GM18508 (cell line): Measurements from ENCODE around the gene PCDH19.

Experiments
- ATAC-seq: cut with Tn5 transposase; IDR thresholded peaks from one replicate; pipeline ENCODE4 v1.9.1; 2021; ENCODE audit warnings: moderate number of reproducible peaks; ENCODE audit not compliant: insufficient read depth, unreplicated experiment

Gene PCDH19

GRCh38 chrX:100405424-100405823 lies 4.6 kb downstream of the PCDH19 start:
- ATAC-seq = no peak

GRCh38 chrX:100404851-100405250 lies 5.2 kb downstream of the PCDH19 start:
- no peak for ATAC-seq

- no peak for ATAC-seq
Observed at GRCh38 chrX:100395781-100396180, 14.3 kb downstream of the PCDH19 start.

DNA sequence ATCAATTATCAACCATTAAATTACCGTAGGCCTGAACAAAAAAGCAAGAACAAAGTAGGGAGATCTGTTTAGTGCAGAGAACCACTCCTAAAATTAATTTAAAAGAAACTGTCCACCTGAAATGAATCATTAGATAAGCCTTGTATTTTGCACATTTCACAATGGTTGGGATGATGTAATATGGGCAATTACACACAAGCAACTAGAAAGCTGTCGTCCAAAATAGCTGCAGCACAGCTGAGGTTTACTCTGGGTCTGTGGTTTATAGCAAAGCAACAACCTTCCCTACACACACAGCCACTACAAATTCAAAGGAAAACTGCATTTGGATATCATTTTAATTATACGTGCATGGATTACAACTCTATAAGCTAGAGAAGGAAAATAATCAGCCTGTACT lies 28.5 kb downstream of the PCDH19 start:
- ATAC-seq = no peak

DNA sequence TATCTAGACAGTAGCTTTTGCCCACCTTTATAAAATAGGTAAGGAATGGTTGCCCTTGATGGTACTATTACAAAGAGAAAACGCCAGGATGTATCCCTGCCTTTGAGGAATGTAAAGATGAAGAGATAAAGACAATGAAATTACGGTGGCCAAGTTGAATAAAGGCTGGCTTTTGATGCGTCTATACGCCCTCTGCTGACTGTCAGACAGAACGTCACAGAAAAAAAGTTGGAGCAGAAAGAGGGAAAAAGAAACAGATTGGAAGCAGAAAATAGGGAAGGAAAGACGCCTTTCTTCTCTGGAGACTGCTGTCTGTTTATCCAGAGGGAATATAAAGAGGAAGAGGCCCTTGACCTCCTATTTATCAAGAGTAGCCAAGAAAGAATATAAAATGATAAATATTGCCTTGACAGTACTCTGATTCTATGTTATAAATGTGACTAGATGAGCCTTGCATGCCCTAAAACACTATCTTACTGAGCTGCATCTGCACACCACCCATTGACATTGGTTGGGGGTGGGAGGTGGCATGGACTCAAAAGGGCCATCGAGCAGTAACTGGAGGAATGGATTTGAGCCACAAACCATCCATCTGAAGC lies 30.6 kb downstream of the PCDH19 start:
- no peak for ATAC-seq

- ATAC-seq = no peak
Observed at GRCh38 chrX:100377826-100378225, 32.2 kb downstream of the PCDH19 start.

DNA sequence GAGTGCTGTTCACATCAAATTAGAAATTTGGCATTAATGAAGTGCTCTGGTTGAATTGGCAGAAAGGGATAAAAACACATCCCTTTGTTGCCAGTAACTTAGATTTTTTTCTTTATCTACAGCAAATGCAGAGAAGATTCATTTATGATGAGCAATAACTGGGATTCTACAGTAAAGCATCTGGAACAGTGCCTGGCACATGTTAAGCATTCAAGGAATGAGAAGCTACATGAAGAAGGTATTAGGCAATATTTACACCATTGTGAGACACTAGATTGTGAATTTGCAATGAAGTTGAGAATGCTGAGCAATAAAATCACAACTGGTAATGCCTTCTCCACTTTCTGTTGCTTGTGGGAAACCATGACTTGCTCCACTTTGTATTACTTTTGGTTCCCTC lies 33.5 kb downstream of the PCDH19 start:
- no peak for ATAC-seq

- ATAC-seq = no peak
Observed at GRCh38 chrX:100373673-100374072, 36.4 kb downstream of the PCDH19 start.

DNA sequence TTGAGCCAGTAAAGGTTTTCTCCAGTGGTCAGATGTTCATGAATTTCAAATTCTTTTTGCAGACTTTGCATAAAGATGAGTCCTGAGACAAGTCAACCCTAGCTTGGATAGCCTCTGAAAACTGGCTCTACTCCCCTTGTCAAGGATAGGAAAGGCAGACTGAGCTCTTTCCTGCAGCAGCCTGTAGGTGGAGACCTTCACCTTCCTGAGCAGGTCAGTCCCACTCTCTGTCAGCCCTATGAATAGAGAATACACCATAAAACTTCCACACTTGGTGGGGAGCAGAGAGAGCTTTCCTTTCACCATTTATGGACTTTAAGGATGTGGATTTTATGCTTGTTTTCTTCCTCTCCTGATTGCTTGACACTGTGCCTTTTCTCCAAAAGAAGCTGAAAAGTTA lies 41.9 kb downstream of the PCDH19 start:
- ATAC-seq = no peak

GRCh38 chrX:100363896-100364295 lies 46.2 kb downstream of the PCDH19 start:
- ATAC-seq = no peak

DNA sequence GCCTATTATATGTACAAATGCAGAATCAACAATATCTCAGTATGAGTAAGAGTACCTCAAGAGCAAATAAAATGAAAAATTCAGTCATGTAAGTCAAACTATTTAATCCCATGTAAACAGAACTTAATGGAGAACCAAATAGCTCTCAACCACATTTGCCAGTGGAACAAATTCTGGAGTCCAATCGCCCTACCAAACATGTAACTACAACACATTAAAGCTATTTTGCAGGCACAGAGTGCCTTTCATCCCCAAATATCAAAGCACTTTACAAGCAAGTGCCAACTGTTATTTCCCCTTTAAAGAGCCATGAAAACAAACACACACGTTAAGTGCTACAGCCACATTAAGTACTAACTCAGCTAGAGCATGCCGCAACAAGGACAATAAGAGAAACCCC lies 51.3 kb downstream of the PCDH19 start:
- no peak for ATAC-seq

- ATAC-seq = no peak
Observed at GRCh38 chrX:100356351-100356896, 53.6 kb downstream of the PCDH19 start.

DNA sequence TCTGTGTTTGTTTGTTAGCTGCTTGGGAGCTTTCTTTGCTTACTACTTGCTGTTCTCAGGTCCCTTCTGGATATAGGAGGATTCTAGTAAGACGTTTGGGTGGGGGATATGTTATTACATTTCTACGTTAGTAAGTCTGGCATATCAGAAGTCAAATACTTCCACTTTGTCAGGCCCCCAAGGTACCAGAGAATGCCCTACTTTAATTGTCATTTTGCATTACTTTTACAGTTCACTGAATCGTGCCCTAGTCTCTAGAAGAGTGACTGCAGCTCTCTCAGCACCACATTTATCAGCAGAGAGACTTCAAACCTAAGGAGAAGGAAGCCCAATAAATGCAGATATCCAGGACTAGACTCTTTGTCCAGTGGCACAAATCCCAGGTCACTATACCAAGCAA lies 54.4 kb downstream of the PCDH19 start:
- no peak for ATAC-seq

- ATAC-seq = no peak
Observed at GRCh38 chrX:100353326-100353725, 56.7 kb downstream of the PCDH19 start.

DNA sequence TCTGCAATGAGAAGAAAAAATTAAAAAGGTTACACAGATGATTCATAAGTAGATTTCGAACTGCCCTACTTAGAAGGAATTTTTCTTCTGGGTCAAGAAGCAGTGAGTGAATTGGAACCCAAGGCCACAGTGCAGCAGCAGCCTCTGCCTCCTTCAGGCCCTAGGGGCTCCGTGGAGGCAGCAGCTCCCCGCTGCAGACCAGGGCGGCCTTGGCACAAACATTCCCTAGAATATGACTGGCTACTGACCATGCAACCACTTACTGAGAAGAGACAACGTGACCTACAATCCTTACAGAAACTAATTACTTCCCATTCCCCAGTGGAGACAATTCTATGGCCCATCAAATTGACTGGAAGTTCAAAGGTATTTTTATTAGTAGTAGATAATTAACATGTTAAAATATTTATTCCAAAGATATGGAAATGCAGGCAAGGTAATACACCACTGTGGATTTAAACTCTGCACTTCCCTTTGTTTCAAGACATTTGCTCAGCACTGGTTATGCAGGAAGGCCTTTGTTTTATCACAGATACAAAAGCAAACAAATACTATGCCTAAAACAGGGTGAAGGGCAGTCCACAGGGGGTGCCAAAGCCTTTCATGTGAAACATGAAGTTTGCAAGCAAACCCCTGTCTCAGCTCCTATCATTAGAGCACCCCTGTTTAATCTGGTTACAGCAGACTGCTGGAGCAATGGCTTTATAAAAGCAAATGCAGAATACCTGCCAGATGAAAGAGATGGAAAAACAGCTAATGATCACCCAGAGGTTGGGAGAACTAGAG lies 59.2 kb downstream of the PCDH19 start:
- no peak for ATAC-seq

DNA sequence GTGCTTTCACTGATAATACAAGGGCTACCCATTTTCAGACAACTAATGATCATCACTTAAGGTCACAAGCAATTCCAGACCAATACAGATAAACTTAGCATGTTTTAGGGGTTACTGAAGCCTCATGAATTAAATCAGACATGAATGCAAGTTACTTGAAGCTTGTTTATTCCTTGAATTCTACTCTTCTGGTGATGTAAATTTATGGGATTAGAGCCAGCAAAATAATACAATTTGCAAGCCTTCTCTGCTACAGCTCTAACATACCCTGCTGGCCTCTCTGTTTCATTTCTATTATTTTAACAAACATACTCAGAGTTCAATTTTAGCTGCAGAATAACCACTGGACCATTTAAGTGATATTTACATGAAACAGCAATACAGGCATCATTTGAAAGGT lies 60.7 kb downstream of the PCDH19 start:
- ATAC-seq = no peak

- ATAC-seq = no peak
Observed at GRCh38 chrX:100341142-100341510, 68.9 kb downstream of the PCDH19 start.

DNA sequence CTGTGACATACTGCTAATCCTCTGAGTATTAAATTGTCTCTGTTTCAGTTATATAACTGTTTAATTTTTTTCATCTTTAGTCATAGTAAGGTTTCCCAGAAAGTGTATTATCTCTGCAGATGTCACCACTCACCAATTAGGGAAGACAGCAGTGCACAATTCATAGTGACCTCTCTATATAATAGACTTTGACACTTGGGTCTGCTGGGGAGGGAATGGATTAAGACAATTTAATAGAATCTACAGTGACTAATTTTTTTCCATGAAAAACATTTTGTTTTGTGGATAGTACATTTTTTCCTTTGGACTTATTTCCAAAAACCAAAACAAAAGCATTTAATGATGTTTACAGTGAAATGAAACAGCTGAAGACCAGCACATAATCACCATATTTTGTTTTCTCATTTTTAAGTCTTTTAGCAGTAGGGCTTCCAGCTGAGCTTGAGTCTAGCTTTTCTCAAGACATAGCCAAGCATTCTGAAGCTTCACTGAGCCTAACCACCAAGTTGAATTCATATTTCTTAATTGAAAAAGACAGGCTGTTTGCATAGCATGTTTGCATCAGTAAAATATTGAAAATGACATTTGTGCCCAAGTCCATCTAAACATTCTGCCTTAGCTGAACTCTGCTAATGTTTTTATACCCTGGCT lies 69.5 kb downstream of the PCDH19 start:
- ATAC-seq = no peak

GRCh38 chrX:100328351-100328750 lies 81.7 kb downstream of the PCDH19 start:
- no peak for ATAC-seq

DNA sequence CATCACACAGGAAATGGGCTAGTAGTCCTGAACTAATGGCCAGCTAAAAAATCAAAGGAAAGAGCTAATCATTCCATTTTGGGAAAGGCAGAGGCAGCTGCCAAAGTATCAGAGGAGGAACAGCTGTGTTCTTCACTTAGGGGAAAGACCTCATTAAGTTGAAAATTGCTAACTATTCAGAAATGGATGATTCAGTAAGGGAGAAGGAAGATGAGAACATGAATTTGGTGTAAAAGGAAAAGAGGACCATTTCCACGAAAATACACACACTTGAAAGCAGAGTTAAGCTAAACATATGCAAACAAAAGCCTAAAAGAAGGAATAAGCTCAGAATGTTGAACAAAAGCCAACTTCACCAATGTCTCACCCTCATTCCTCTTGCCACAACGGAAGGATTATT lies 90.4 kb downstream of the PCDH19 start:
- ATAC-seq = no peak

DNA sequence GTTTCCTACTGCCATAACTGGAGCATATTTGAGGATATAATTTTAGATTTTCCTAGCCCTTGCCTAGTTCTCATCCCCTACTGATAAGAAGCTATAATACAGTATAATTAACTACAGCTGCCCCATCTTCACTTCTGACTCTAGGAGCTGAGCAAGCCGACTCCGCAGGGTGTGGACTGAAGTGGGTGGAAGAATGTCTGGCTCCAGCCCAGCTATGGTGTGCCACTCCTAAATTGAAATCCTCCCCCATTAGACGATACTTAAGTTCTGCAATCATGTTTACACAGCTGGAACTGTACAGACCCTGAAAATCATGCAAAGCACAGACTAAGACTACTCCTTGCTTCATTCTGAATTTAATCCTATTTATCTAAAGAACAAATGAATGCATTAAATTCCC lies 93.1 kb downstream of the PCDH19 start:
- no peak for ATAC-seq
